ENCODE results near the gene SHC1.
A peak's percentile ranks its signal among the peaks of the same experiment; 100 is the strongest.

Gene SHC1

DNA sequence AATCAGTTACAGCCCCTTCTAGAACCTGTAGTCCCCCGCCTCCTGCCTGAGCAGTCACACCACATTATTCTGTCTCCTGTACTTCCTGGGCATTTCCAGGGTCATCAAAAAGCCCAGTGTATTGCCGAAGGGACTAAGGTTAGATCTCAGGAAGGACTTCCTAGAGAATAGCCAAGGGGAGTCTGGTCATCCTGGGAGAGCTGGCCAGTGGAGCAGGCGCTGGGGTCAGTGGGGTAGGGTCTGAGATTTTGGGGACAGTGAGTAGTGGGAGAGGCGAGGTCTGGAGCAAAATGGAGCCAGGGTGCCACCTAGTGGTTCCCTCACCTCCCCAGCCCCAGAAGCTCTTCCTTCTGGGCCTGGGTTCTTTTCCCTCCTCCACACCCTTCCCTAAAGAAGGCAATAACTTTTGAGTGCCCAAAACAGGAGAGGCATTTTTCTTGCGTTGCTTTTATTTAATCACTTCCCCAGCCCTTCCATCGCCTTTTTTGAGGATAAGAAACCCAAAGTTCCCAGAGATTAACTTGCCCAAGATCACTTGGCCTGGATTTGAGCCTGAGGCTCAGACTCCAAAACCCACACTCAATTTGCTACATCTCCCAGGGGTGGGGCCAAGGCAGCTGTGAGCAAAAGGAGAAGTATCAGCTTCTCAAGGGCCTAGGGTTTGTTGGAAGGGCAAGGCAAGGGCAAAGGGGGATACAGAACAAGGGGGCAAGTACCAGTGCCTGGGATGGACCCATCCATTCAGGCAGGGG is 26.7 kb downstream of the SHC1 start:
- no peak for DNase-seq (ENCODE audit: low read depth)
- TF ChIP-seq, protein P1, sequence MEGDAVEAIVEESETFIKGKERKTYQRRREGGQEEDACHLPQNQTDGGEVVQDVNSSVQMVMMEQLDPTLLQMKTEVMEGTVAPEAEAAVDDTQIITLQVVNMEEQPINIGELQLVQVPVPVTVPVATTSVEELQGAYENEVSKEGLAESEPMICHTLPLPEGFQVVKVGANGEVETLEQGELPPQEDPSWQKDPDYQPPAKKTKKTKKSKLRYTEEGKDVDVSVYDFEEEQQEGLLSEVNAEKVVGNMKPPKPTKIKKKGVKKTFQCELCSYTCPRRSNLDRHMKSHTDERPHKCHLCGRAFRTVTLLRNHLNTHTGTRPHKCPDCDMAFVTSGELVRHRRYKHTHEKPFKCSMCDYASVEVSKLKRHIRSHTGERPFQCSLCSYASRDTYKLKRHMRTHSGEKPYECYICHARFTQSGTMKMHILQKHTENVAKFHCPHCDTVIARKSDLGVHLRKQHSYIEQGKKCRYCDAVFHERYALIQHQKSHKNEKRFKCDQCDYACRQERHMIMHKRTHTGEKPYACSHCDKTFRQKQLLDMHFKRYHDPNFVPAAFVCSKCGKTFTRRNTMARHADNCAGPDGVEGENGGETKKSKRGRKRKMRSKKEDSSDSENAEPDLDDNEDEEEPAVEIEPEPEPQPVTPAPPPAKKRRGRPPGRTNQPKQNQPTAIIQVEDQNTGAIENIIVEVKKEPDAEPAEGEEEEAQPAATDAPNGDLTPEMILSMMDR (conservative IDR thresholded peaks at IDR 0.05; ENCODE audit: low read depth, low read length) = peak; percentile 90
- no peak overlapping the region for H3K4me3 ChIP-seq (ENCODE audit: low read length)

DNA sequence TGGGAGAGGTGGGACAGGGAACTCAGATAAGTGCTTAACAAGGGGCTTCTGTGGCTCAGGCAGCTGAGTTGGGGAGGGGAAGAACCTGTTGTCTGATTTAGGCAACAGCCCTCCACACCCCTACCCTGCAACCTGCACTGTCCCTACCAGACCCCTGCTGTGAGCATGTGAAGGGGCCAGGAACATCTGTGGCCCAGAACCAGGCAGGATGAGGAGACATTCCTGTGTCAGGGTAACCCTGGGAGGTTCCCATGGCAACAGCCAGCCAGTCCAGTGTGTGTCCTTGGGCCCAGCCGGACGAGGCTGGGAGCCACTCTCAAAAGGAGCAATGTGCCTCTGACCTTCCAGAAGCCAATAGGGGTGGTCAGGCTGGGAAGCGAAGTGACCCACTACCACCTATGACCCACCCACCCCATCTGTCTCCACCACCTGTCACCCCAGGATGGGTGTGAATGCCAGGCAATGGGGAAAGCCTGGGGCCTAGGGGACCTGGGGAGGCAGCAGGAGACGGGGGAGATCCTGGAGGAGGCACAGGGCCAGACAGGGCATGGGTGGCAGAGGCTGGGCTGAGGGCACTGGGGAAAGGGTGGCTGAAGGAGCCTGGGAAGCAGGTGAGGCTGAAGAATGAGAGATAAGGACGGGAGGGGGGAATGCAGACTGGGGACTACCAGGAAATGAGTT is 29.1 kb downstream of the SHC1 start:
- no peak for DNase-seq (ENCODE audit: low read depth)
- TF ChIP-seq, protein P1 (conservative IDR thresholded peaks at IDR 0.05; ENCODE audit: low read depth, low read length) = no peak
- H3K4me3 ChIP-seq (ENCODE audit: low read length) = no peak overlapping the region

DNA sequence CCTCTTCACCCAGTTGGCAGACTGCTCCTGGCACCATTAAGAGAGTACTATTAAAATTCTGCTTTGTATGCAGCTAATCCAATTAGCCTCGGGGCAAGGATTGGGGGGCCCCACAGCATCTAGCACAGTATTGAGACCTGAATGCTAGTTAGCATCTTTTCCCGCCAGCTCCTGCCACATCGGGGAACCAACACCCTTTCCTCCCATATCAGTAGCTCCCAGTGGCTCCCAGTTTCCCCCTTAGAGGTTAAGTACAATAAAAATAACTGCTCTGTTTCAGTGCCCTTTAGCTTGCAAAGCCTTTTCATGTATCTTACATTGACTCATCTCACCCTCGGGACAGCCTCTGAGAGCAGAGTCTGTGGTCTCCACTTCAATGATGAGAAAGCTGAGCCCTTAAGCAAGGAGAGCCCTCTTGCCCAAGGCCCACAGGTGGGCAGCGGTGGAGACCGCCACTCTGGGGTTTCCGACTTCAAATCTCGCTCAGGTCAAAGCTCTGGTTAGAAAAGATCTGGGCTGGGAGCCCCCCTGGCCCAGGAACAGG is 29.8 kb downstream of the SHC1 start:
- H3K4me3 ChIP-seq (ENCODE audit: low read length) = no peak overlapping the region
- peak; percentile 25 for DNase-seq (ENCODE audit: low read depth)
- TF ChIP-seq, protein P1 (conservative IDR thresholded peaks at IDR 0.05; ENCODE audit: low read depth, low read length) = no peak

DNA sequence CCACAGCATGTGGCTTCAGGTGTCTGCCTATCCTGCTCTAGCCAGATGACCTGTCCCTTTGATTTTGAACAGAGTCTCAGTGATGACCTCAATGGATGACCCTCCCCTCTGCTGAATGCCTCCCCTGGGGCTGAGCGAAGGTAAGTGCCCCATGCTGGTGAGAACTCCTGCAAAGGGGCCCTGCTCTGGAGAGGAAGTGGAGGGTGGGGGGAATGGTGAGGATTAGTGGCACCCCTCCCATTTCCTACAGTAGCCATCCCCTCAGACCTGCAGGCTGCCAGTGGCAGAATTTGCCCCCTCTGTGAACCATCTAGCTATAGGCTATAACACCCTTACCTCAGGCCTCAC is 30.4 kb downstream of the SHC1 start:
- DNase-seq (ENCODE audit: low read depth) = no peak
- H3K4me3 ChIP-seq (ENCODE audit: low read length) = no peak overlapping the region
- TF ChIP-seq, protein P1 (conservative IDR thresholded peaks at IDR 0.05; ENCODE audit: low read depth, low read length) = no peak

DNA sequence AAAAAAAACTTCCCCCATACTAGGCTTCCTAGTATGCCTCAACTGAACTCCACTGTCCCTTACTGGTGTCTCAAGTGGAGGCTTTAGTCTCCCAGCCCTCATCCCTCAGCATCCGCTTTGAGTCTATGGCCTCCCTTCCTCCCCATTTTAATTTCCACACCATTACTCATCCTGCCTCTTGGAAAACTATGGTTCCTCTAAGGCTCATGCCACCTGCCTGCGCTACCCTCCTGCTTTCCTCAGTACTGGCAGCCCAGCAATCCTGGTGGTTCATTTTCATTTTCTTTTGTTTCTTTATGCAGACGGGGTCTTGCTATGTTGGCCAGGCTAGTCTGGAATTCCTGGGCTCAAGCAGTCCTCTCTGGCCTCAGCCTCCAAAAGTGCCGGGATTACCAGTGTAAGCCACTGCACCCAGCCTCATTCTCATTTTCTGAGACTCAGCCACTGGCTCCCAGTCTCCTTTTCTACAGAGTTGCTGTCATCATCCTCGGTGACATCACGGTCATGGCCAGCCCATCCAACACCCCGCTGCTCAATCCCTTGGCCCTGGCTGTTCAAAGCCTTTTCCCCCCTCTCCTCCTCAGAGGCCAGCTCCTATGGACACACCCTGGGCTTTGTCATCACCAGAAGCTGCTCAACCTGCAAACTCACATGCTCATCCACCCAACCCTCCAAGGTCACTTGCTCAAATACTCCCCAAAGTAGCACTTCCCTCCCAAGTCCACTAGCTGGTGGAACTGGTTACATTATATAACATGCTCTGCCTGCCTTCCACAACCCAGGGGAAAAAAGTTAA is 31.7 kb downstream of the SHC1 start:
- no peak overlapping the region for H3K4me3 ChIP-seq (ENCODE audit: low read length)
- no peak for DNase-seq (ENCODE audit: low read depth)
- TF ChIP-seq, protein P1 (conservative IDR thresholded peaks at IDR 0.05; ENCODE audit: low read depth, low read length) = no peak

DNA sequence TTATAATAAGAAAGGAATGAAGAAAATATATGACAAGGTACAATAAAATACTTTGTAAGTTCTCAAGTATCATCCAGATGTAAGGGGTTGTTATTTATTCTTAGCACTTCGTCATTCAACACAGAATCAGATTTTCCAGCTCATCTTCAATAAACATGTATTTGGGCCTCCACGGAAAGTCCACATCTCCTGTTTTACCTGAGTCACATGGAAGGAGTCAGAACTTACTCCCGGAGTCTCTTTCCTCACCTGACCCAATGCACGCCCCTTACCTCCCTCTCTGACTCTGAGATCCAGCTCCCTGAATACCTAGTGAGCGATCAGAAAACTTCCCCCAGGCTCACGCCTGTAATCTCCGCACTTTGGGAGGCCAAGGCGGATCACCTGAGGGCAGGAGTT is 32.6 kb downstream of the SHC1 start:
- H3K4me3 ChIP-seq (ENCODE audit: low read length) = no peak overlapping the region
- TF ChIP-seq, protein P1 (conservative IDR thresholded peaks at IDR 0.05; ENCODE audit: low read depth, low read length) = no peak
- DNase-seq (ENCODE audit: low read depth) = no peak
